ENCODE measurements around the gene CTCFL. TPM values are rescaled to one million over a fixed set of nuclear protein-coding genes. Genes with fewer than 3 reads are reported as not detected.

Gene CTCFL
- total and polyA plus RNA-seq, 2 of the 8 experiments (the other 6 are each of a cell fraction or from before 2014, with no cell fraction given): 0.30 to 0.80 TPM

- CTCF ChIA-PET (ENCODE audit: partially characterized antibody): interaction anchor here (1.1 to 3.5 kb wide), 6 partner anchors 9 to 81 kb away, joined by 3 to 17 read pairs (median 4); no protein-coding TSS in a partner anchor
- H3K36me3 ChIP-seq (ENCODE audit: control insufficient read depth in 2 of 4, insufficient read depth in 4 of 4, low read length in 3 of 4): no peaks in the 10 kb centered on the region
- FAIRE-seq: no peak
- no peak overlapping the region for H2AFZ ChIP-seq (ENCODE audit: low read length)
- POLR2A ChIA-PET (ENCODE audit: partially characterized antibody): no interaction called here
- no peaks in the 10 kb centered on the region; a peak in 1 of 7 replicates for H3K27me3 ChIP-seq (replicated peaks in 1 of 4; ENCODE audit: control insufficient read depth in 3 of 4, extremely low read depth in 1 of 4, insufficient read depth in 3 of 4, low read length in 3 of 4)
- H4K20me1 ChIP-seq (replicated peaks in 1 of 2; ENCODE audit: control insufficient read depth in 1 of 2, insufficient read depth in 2 of 2, low read length in 2 of 2): no peaks in the 10 kb centered on the region
- no peaks in the 10 kb centered on the region for H3K9me3 ChIP-seq (ENCODE audit: insufficient read depth in 2 of 2, low read depth in 1 of 2, low read length in 1 of 2)
- no peak overlapping the region for H2BK5ac ChIP-seq (ENCODE audit: low read depth, low read length)
- TF ChIP-seq FOSL1 (IDR thresholded peaks at IDR 0.05; ENCODE audit: insufficient read depth, low read depth, low read length) (no peak), GTF2F1 (IDR thresholded peaks at IDR 0.05; ENCODE audit: borderline replicate concordance, low read depth, low read length) (no peak), GABPA (IDR thresholded peaks at IDR 0.05; ENCODE audit: borderline replicate concordance, insufficient read depth, low read length) (no peak), SUZ12 (IDR thresholded peaks at IDR 0.05; ENCODE audit: low read length) (no peak), CBX8 (IDR thresholded peaks at IDR 0.05; ENCODE audit: borderline replicate concordance, low read depth, low read length) (no peak), NANOG (IDR thresholded peaks at IDR 0.05; ENCODE audit: insufficient read depth, low read depth, low read length, poor library complexity, severe bottlenecking) (no peak), SP2 (IDR thresholded peaks at IDR 0.05; ENCODE audit: low read length) (no peak), BCL11A (IDR thresholded peaks at IDR 0.05; ENCODE audit: low read depth in 2 of 2, low read length in 2 of 2) (no peak), POLR2A (IDR thresholded peaks at IDR 0.05; ENCODE audit: control extremely low read depth in 1 of 2, low read depth in 2 of 2, low read length in 2 of 2) (no peak)
- no peak overlapping the region for H3K27ac ChIP-seq (ENCODE audit: low read depth, low read length)
- H3K79me1 ChIP-seq (ENCODE audit: low read depth, low read length): no peaks in the 10 kb centered on the region
- H4K8ac ChIP-seq (ENCODE audit: extremely low read depth, insufficient read depth, low read length): no peak overlapping the region
- H3K18ac ChIP-seq (ENCODE audit: extremely low read depth, low read length): no peak overlapping the region
- no peak overlapping the region for H2AK5ac ChIP-seq (ENCODE audit: low read depth, low read length)
- no peak overlapping the region for H3K9ac ChIP-seq (replicated peaks in 1 of 4; ENCODE audit: extremely low read depth in 1 of 4, low read depth in 3 of 4, low read length in 3 of 4)
- no peak overlapping the region for H2BK15ac ChIP-seq (ENCODE audit: low read length)
- no peak overlapping the region for H3K23ac ChIP-seq (ENCODE audit: insufficient read length)
- H2BK20ac ChIP-seq (ENCODE audit: low read length): no peak overlapping the region
- WGBS, 2 experiments (ENCODE audit: extremely low coverage in 1 of 2, insufficient coverage in 1 of 2, insufficient read length in 1 of 2, insufficient replicate concordance in 2 of 2, low coverage in 1 of 2, low lambda C conversion rate in 2 of 2, missing lambda C conversion rate in 1 of 2): 93% methylated on average over 6 of the region's 6 CpGs; no CpG with 5 or more reads in 1 of the 2 experiments
- H4K5ac ChIP-seq (ENCODE audit: insufficient read length, low read depth, low read length): no peak overlapping the region
- H2BK120ac ChIP-seq (replicated peaks; ENCODE audit: low read depth, low read length): no peak overlapping the region
- no peak overlapping the region for H3K4me2 ChIP-seq (ENCODE audit: insufficient read depth in 1 of 2, low read depth in 2 of 2, low read length in 2 of 2)
- no peak for DNase-seq (ENCODE audit: low read depth in 1 of 2, low spot score in 2 of 2)
- no peak overlapping the region for H4K91ac ChIP-seq (replicated peaks; ENCODE audit: insufficient read length, low read length)
- no peak overlapping the region for H3K14ac ChIP-seq (ENCODE audit: insufficient read length)
- H2BK12ac ChIP-seq (ENCODE audit: low read depth, low read length): no peak overlapping the region
- peaks cover 9 to 16% (median 13%) of the 10 kb centered on the region in 4 experiments for H3K4me1 ChIP-seq (replicated peaks in 1 of 4; ENCODE audit: control insufficient read depth in 3 of 4, insufficient read depth in 4 of 4, low read length in 3 of 4)
- no peak overlapping the region for H3K4ac ChIP-seq (replicated peaks; ENCODE audit: insufficient read length, low read depth, low read length)
- H3K56ac ChIP-seq (replicated peaks; ENCODE audit: insufficient read length, low read depth, low read length): no peak overlapping the region
- no peak overlapping the region for H3K4me3 ChIP-seq (ENCODE audit: extremely low read depth in 1 of 4, insufficient read depth in 2 of 4, low read depth in 3 of 4, low read length in 4 of 4)
- H3K79me2 ChIP-seq (ENCODE audit: control insufficient read depth in 1 of 2, insufficient read depth in 2 of 2, low read length in 2 of 2): no peaks in the 10 kb centered on the region
- H3K23me2 ChIP-seq (ENCODE audit: low read depth, low read length): no peaks in the 10 kb centered on the region
Observed at GRCh38 chr20:57482796-57483195, 42.1 kb downstream of the CTCFL start.

Data from H1 (cell line).